Epithelial cell of proximal tubule (primary cell): ENCODE measurements around the gene TMC4. TPM values are rescaled to one million over a fixed set of nuclear protein-coding genes. Genes with fewer than 3 reads are reported as not detected.

ENCODE experiments used
- DNase-seq: peaks from one replicate; pipeline ENCODE4 v3.0.0-alpha.2; 2011; ENCODE audit warnings: low read depth
- H3K4me3 ChIP-seq: 2 replicates; pipeline ENCODE4 v1.5.1; 2011; ENCODE audit warnings: low read depth, mild to moderate bottlenecking, low read length
- total RNA-seq: library from RNA; depleted of rRNA; stranded (reverse); fragments of >200 nt; gene quantifications from 2 replicates; pipeline ENCODE4 v1.2.3, GENCODE V29; 2015
- TF ChIP-seq, protein P1 (sequence below): conservative IDR thresholded peaks from 2 replicates; pipeline ENCODE4 v1.5.1; 2012; ENCODE audit warnings: low read depth, mild to moderate bottlenecking, low read length

Gene TMC4
- total RNA-seq, 1 donor from 2014 or later: 9.5 TPM

GRCh38 chr19:54133312-54133956 is 39.5 kb downstream of the TMC4 start:
- no peak for DNase-seq
- H3K4me3 ChIP-seq: no peak overlapping the region
- TF ChIP-seq, protein P1, sequence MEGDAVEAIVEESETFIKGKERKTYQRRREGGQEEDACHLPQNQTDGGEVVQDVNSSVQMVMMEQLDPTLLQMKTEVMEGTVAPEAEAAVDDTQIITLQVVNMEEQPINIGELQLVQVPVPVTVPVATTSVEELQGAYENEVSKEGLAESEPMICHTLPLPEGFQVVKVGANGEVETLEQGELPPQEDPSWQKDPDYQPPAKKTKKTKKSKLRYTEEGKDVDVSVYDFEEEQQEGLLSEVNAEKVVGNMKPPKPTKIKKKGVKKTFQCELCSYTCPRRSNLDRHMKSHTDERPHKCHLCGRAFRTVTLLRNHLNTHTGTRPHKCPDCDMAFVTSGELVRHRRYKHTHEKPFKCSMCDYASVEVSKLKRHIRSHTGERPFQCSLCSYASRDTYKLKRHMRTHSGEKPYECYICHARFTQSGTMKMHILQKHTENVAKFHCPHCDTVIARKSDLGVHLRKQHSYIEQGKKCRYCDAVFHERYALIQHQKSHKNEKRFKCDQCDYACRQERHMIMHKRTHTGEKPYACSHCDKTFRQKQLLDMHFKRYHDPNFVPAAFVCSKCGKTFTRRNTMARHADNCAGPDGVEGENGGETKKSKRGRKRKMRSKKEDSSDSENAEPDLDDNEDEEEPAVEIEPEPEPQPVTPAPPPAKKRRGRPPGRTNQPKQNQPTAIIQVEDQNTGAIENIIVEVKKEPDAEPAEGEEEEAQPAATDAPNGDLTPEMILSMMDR: no peak

- no peak overlapping the region for H3K4me3 ChIP-seq
- no peak for DNase-seq
- TF ChIP-seq, protein P1: no peak
Measured at GRCh38 chr19:54129617-54129996, 43.4 kb downstream of the TMC4 start.

DNA sequence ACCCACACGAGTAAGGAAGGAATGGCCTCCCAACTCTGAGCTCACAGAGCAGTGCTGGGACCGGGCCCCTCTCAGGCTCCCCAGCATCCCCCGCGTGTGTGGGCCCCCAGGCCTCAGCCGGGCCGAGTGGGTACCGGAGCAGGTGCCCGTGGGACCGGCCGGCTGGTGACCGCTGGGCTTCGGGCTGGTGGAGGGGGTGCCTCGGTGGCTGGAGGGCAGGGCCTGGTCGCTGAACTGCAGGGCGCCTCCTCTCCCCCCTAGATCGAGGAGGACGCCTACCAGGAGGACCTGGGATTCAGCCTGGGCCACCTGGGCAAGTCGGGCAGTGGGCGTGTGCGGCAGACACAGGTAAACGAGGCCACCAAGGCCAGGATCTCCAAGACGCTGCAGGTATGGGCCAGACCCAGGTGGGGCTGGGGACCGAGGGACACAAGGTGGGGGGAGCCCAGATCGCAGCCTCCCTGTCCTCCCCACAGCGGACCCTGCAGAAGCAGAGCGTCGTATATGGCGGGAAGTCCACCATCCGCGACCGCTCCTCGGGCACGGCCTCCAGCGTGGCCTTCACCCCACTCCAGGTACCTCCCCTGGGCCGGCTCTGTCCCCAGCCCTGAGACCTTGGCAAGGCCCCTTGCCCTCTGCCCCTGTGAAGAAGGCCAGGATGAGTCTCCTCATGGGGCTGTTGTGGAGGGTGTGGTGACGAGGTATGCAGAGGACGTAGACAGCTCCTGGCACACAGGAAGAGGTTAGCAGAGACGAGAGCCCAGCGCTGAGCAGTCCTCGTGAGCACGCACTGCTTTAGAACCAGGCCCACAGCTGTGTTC is 44.0 kb downstream of the TMC4 start:
- H3K4me3 ChIP-seq: no peak overlapping the region
- TF ChIP-seq, protein P1: no peak
- no peak for DNase-seq

DNA sequence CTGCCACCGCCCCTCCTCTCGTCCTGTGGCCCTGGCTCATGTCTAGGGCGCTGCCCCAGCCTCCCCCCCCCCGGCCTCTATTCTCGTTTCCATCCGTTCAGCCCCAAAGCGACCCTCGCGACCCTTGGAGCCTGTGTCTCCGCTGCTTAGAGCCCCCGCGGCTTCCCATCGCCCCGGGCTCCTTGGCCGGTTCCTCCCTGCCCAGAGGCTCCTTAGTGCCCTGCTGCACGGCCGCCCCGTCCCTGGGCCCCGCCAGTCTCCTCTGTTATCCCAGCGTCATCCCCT is 44.6 kb downstream of the TMC4 start:
- DNase-seq: no peak
- TF ChIP-seq, protein P1: no peak
- H3K4me3 ChIP-seq: no peak overlapping the region

- no peak for DNase-seq
- H3K4me3 ChIP-seq: no peak overlapping the region
- TF ChIP-seq, protein P1: no peak
Measured at GRCh38 chr19:54127688-54128440, 45.1 kb downstream of the TMC4 start.

GRCh38 chr19:54125713-54126112 is 47.2 kb downstream of the TMC4 start:
- H3K4me3 ChIP-seq: no peak overlapping the region
- TF ChIP-seq, protein P1: no peak
- no peak for DNase-seq
